HG03097 (cell line): ENCODE results near the gene SEC24C.
A peak's percentile ranks its signal among the peaks of the same experiment; 100 is the strongest.
"Not testable (repeated sequence)": the region's sequence is repeated elsewhere in the genome, so short reads cannot be mapped to it uniquely, and the experiment has no call there.

Source experiments
- ATAC-seq: cut with Tn5 transposase; IDR thresholded peaks from one replicate; pipeline ENCODE4 v1.9.1; 2021; ENCODE audit not compliant: unreplicated experiment, low FRiP score

SEC24C gene

GRCh38 chr10:73743905-73744663 lies at the start of gene SEC24C:
Gene SEC24C, plus strand, starts transcription at chr10:73744372. Its CDS starts 2,461 bp downstream, at chr10:73746833.
- ATAC-seq, result peak; percentile 75

- ATAC-seq, result not testable (repeated sequence)
These were observed 48.9 kb upstream of the SEC24C start for GRCh38 chr10:73695302-73695701.

- not testable (repeated sequence) for ATAC-seq
These were observed 46.5 kb upstream of the SEC24C start, which contains the start of gene AGAP5 for GRCh38 chr10:73697675-73698159. Gene AGAP5, minus strand, starts transcription at chr10:73698109. Its CDS starts 354 bp downstream, at chr10:73697755.

- not testable (repeated sequence) for ATAC-seq
These were observed 45.4 kb upstream of the SEC24C start for GRCh38 chr10:73698819-73699218.

DNA sequence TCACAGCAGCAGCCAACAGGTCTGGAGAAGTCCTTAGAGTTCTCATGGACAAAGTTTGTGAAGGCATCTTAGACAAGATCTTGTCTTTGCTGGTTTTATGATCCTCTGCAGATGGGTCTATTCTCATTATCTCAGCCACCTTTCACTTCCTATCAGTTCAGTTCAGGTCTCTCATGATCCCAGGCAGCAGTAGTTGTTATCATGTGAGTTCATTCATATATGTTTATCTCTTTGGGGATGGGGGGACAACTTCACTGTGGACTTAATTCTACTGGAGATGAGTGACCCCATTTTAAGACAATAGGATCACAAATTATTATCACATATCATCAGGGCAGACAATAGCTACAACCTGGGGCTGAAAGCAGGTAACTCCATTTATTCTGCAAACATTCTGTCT lies 40.2 kb upstream of the SEC24C start:
- not testable (repeated sequence) for ATAC-seq

DNA sequence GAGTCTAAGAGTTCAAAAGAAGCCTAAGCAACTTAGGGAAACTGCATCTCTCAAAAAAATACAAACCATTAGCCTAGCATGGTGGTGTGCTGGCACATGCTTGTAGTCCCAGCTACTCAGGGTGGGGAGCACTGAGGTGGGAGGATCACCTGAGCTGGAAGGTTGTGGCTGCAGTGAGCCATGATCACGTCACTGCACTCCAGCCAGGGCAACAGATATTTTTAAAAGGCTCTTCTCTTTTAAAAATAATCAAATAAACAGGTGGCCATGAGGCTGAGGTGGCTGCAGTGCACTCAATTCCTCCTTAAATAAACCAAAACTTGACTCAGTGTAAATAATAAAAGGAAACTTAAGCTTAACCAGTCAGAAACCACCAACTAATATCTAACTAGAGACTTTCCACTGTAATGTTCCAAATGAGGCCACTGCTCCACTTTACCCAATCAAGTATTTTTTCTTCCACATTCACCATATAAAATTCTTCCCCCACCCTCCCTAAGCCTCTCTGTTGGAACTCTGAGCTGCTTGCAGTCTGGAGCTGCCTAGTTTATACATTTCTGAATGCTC lies 38.6 kb upstream of the SEC24C start:
- ATAC-seq, result not testable (repeated sequence)

DNA sequence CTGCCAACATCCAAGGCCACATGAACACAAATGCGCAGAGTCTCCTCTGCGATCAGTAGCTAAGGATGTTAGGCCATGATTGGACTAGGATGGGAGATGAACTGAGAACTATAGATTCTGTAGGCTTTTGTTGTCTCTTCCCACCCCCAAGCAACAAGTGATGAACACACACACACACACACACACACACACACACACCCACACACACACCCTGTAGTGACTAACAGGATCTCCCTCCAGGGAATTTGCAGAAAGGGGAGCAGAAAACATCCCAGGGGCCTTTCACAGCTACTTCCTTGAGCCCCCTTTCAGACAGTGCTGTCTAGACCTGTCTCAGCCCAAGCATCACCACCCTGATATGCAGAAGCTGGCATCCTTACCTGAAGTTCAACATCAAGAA lies 37.7 kb upstream of the SEC24C start:
- ATAC-seq, result not testable (repeated sequence)

DNA sequence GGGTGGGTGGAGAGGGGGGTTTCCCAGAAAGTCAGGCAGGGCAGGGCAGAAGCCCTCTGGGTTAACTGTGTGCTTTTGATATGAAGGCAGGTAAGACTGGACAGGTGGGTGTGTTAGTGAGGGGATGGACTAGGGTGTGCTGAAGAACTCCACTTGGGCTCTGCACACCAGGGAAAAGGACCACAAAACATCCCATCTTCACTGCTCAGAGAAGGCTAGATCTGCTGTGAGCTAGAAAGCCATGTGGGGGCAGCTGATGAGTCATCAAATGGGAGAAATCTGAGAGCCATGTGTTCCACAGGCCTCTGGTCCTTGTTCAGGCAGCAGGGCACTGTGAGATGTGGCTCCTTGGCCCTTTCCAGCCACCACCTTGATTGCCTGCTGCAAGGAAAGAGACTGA lies 36.5 kb upstream of the SEC24C start:
- not testable (repeated sequence) for ATAC-seq

- not testable (repeated sequence) for ATAC-seq
These were observed 36.0 kb upstream of the SEC24C start for GRCh38 chr10:73708122-73708521.

DNA sequence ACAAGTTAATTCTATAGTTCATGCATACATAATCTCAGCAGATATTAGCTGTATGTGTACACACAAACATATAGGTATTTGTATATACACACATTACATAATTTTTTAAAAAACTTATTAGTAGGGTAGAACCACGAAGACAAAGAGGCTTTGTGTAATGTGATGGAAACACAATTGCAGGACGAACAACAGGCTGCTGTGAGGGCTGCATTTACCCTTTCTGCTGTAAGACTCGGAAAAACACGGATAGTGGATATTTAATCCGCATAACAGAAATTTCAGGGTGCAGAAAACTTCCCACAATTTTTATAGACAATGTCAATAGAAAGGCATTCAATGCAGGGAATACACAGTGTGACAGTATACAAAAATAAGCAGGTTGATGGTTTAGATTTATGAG lies 32.5 kb upstream of the SEC24C start:
- not testable (repeated sequence) for ATAC-seq

DNA sequence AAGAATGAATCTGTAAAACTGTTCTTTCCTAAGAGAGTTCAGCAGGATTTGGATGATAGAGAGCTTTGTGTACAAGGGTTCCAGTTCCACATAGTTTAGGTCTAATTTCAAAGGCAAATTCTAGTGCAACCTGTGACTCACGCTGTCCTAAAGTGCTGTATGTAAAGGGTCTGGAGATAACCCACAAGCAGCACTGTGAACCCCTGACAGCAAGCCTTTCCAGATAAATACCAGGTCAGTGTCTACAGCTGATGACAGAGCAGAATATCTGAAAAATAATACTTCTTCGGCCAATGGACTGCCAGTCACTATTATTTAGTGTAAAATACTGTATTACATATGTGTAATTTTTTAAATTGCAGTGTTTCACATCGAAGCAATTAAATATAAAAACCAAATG lies 30.3 kb upstream of the SEC24C start:
- ATAC-seq, result not testable (repeated sequence)

GRCh38 chr10:73714483-73714882 lies 29.7 kb upstream of the SEC24C start:
- not testable (repeated sequence) for ATAC-seq

DNA sequence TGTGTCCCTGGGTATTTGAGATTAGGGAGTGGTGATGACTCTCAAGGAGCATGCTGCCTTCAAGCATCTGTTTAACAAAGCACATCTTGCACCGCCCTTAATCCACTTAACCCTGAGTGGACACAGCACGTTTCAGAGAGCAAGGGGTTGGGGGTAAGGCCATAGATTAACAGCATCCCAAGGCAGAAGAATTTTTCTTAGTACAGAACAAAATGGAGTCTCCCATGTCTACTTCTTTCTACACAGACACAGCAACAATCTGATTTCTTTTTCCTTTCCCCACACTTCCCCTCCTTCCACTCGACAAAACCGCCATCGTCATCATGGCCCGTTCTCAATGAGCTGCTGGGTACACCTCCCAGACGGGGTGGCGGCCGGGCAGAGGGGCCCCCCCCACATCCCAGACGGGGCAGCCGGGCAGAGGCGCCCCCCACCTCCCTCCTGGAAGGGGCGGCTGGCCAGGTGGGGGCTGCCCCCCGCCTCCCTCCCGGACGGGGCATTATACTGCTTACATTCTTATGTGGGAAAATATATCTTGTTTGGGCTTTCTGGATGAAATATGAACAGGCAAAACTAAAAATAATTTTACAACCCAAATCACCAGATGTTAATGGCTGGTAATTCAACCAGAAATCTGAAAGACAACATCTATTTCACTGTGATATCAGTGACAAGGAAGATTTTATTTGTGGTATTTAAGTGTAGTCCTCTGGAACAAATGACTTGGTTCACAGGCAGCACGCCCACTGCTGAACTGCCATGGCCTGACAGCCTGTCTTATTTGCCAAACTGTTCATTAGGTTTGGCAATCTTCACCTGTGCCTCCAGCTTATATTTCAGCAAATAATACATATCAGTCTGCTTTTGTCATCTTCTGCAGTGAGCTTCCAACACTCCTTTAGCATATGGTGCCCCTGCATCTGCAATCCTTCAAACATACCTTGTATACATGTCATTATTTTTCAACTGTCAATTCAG lies 28.7 kb upstream of the SEC24C start:
- ATAC-seq, result not testable (repeated sequence)

- ATAC-seq, result no peak
These were observed 27.9 kb upstream of the SEC24C start for GRCh38 chr10:73716251-73716650.

DNA sequence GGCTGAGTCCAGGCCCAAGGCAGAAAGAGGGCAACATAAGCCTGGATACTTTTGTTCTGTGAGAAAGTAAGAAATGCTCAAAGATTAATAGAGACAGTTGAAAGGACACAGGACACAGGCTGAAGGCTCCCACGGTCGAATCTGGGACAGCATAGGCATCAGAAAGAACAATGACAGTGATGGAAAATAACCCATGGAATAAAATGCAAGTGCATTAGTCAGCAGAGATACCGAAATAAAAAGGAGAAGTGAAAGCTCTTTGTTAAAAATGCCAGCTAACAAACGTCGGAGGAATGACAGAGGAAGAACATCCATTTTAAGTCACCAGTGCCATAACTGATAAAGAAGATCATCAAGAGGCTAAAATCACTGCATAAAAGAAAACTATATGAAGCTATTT lies 26.6 kb upstream of the SEC24C start:
- ATAC-seq, result no peak

GRCh38 chr10:73720561-73720960 lies 23.6 kb upstream of the SEC24C start:
- not testable (repeated sequence) for ATAC-seq

- ATAC-seq, result no peak
These were observed 20.7 kb upstream of the SEC24C start for GRCh38 chr10:73723516-73723915.

GRCh38 chr10:73729781-73730152 lies 14.4 kb upstream of the SEC24C start:
- ATAC-seq, result not testable (repeated sequence)

- ATAC-seq, result peak; percentile 86
These were observed 13.8 kb upstream of the SEC24C start for GRCh38 chr10:73730153-73730906.
